Measurements from ENCODE around the gene PGLYRP3. TPM values are rescaled to one million over a fixed set of nuclear protein-coding genes. Genes with fewer than 3 reads are reported as not detected.

The PGLYRP3 gene
- total and polyA plus RNA-seq, 9 of the 15 experiments (the other 6 are each of a cell fraction or from before 2014, with no cell fraction given), result not detected

DNA sequence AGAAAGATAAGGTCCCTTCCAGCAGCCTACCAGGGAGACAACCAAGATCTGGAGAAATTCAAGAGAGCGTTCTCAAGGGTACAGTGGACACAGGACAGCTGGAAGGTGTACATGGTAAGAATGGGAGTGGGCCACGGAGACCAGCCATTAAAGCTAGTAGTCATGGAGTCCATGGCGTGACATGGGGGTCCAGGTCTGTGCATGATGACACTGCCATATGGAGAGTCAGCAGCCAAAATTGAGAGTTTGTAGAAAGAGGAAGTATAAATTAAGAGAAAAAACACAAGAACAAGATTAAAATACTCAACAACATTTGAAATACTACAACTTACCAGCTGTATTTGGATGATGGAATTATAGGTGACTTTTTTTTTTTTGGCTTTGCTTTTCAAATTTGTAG lies 61.2 kb downstream of the PGLYRP3 start:
- ChIA-PET CTCF (ENCODE audit: low intra/inter-chr PET ratio) (interaction anchor here (0.5 kb wide), 1 partner anchor 10 kb away, joined by 3 read pairs; no protein-coding TSS in a partner anchor), POLR2A (interaction anchor here (0.6 to 0.9 kb wide), 2 partner anchors 17 to 363 kb away, joined by 3 to 5 read pairs; no protein-coding TSS in a partner anchor)
- H3K4me1 ChIP-seq (replicated peaks in 1 of 2; ENCODE audit: control insufficient read depth in 2 of 2, insufficient read depth in 2 of 2, low read length in 2 of 2), result no peaks in the 10 kb centered on the region
- in situ Hi-C loops (cut with MboI) (no loop called here), intact Hi-C loops (cut with micrococcal nuclease) (no loop called here)
- no peaks in the 10 kb centered on the region for H3K9me1 ChIP-seq (ENCODE audit: control insufficient read depth, insufficient read depth, low read length)
- no peak overlapping the region for H3K4me2 ChIP-seq (ENCODE audit: insufficient read depth, low read length)
- DNase-seq (ENCODE audit: extremely low read depth in 1 of 4, low spot score in 3 of 4) (no peak), FAIRE-seq (no peak), ATAC-seq (no peak)
- H3K36me3 ChIP-seq (ENCODE audit: control insufficient read depth, insufficient read depth, low read length), result no peaks in the 10 kb centered on the region
- no peak overlapping the region for H3K9ac ChIP-seq (ENCODE audit: insufficient read depth in 1 of 2, low read depth in 2 of 2, low read length in 2 of 2)
- TF ChIP-seq, protein P1, sequence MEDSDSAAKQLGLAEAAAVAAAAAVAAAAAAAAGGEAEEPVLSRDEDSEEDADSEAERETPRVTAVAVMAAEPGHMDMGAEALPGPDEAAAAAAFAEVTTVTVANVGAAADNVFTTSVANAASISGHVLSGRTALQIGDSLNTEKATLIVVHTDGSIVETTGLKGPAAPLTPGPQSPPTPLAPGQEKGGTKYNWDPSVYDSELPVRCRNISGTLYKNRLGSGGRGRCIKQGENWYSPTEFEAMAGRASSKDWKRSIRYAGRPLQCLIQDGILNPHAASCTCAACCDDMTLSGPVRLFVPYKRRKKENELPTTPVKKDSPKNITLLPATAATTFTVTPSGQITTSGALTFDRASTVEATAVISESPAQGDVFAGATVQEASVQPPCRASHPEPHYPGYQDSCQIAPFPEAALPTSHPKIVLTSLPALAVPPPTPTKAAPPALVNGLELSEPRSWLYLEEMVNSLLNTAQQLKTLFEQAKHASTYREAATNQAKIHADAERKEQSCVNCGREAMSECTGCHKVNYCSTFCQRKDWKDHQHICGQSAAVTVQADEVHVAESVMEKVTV (CRISPR knock-in tag; IDR thresholded peaks at IDR 0.05), result no peak
- TF ChIP-seq, protein P2, sequence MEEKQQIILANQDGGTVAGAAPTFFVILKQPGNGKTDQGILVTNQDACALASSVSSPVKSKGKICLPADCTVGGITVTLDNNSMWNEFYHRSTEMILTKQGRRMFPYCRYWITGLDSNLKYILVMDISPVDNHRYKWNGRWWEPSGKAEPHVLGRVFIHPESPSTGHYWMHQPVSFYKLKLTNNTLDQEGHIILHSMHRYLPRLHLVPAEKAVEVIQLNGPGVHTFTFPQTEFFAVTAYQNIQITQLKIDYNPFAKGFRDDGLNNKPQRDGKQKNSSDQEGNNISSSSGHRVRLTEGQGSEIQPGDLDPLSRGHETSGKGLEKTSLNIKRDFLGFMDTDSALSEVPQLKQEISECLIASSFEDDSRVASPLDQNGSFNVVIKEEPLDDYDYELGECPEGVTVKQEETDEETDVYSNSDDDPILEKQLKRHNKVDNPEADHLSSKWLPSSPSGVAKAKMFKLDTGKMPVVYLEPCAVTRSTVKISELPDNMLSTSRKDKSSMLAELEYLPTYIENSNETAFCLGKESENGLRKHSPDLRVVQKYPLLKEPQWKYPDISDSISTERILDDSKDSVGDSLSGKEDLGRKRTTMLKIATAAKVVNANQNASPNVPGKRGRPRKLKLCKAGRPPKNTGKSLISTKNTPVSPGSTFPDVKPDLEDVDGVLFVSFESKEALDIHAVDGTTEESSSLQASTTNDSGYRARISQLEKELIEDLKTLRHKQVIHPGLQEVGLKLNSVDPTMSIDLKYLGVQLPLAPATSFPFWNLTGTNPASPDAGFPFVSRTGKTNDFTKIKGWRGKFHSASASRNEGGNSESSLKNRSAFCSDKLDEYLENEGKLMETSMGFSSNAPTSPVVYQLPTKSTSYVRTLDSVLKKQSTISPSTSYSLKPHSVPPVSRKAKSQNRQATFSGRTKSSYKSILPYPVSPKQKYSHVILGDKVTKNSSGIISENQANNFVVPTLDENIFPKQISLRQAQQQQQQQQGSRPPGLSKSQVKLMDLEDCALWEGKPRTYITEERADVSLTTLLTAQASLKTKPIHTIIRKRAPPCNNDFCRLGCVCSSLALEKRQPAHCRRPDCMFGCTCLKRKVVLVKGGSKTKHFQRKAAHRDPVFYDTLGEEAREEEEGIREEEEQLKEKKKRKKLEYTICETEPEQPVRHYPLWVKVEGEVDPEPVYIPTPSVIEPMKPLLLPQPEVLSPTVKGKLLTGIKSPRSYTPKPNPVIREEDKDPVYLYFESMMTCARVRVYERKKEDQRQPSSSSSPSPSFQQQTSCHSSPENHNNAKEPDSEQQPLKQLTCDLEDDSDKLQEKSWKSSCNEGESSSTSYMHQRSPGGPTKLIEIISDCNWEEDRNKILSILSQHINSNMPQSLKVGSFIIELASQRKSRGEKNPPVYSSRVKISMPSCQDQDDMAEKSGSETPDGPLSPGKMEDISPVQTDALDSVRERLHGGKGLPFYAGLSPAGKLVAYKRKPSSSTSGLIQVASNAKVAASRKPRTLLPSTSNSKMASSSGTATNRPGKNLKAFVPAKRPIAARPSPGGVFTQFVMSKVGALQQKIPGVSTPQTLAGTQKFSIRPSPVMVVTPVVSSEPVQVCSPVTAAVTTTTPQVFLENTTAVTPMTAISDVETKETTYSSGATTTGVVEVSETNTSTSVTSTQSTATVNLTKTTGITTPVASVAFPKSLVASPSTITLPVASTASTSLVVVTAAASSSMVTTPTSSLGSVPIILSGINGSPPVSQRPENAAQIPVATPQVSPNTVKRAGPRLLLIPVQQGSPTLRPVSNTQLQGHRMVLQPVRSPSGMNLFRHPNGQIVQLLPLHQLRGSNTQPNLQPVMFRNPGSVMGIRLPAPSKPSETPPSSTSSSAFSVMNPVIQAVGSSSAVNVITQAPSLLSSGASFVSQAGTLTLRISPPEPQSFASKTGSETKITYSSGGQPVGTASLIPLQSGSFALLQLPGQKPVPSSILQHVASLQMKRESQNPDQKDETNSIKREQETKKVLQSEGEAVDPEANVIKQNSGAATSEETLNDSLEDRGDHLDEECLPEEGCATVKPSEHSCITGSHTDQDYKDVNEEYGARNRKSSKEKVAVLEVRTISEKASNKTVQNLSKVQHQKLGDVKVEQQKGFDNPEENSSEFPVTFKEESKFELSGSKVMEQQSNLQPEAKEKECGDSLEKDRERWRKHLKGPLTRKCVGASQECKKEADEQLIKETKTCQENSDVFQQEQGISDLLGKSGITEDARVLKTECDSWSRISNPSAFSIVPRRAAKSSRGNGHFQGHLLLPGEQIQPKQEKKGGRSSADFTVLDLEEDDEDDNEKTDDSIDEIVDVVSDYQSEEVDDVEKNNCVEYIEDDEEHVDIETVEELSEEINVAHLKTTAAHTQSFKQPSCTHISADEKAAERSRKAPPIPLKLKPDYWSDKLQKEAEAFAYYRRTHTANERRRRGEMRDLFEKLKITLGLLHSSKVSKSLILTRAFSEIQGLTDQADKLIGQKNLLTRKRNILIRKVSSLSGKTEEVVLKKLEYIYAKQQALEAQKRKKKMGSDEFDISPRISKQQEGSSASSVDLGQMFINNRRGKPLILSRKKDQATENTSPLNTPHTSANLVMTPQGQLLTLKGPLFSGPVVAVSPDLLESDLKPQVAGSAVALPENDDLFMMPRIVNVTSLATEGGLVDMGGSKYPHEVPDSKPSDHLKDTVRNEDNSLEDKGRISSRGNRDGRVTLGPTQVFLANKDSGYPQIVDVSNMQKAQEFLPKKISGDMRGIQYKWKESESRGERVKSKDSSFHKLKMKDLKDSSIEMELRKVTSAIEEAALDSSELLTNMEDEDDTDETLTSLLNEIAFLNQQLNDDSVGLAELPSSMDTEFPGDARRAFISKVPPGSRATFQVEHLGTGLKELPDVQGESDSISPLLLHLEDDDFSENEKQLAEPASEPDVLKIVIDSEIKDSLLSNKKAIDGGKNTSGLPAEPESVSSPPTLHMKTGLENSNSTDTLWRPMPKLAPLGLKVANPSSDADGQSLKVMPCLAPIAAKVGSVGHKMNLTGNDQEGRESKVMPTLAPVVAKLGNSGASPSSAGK (IDR thresholded peaks at IDR 0.05), result no peak
- TF ChIP-seq NFXL1 (CRISPR knock-in tag; IDR thresholded peaks at IDR 0.05), result no peak
- TF ChIP-seq, protein P3, sequence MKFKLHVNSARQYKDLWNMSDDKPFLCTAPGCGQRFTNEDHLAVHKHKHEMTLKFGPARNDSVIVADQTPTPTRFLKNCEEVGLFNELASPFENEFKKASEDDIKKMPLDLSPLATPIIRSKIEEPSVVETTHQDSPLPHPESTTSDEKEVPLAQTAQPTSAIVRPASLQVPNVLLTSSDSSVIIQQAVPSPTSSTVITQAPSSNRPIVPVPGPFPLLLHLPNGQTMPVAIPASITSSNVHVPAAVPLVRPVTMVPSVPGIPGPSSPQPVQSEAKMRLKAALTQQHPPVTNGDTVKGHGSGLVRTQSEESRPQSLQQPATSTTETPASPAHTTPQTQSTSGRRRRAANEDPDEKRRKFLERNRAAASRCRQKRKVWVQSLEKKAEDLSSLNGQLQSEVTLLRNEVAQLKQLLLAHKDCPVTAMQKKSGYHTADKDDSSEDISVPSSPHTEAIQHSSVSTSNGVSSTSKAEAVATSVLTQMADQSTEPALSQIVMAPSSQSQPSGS (CRISPR knock-in tag; IDR thresholded peaks at IDR 0.05), result no peak
- H3K9me3 ChIP-seq (replicated peaks; ENCODE audit: control insufficient read depth, insufficient read depth, low read depth, low read length), result no peaks in the 10 kb centered on the region
- no peaks in the 10 kb centered on the region for H4K20me1 ChIP-seq (replicated peaks; ENCODE audit: control insufficient read depth, insufficient read depth, low read length)
- H2AFZ ChIP-seq (ENCODE audit: low read depth, low read length), result no peak overlapping the region
- no peak overlapping the region for H3K27ac ChIP-seq (ENCODE audit: extremely low read depth, low read depth, low read length)
- no TSS peak for BruUV-seq (replicated peaks)
- WGBS (ENCODE audit: insufficient coverage, low coverage, missing lambda C conversion rate), result 0% methylated on average over 3 of the region's 3 CpGs
- no peak overlapping the region for H3K4me3 ChIP-seq
- H3K27me3 ChIP-seq (ENCODE audit: control insufficient read depth in 2 of 2, insufficient read depth in 2 of 2, low read length in 2 of 2), result peaks cover 2 to 5% of the 10 kb centered on the region in 2 experiments; a peak in 3 of 5 replicates
- H3K79me2 ChIP-seq (ENCODE audit: control insufficient read depth, insufficient read depth, low read length), result no peaks in the 10 kb centered on the region

Measured in K562 (cell line).